NCI-H2029 treated with DMSO at 0.1 percent for 48 hours (cell line): ENCODE measurements around the gene PPY.
"Not testable (repeated sequence)": the region's sequence is repeated elsewhere in the genome, so short reads cannot be mapped to it uniquely, and the experiment has no call there.

Experiments used
- DNase-seq: peaks from one replicate; lab custom pipeline; 2025; lab: John Stamatoyannopoulos, UW

The PPY gene

GRCh38 chr17:43932357-43932756 lies 9.9 kb downstream of the PPY start:
- no peak for DNase-seq

- DNase-seq = no peak
These were observed 11.2 kb downstream of the PPY start for GRCh38 chr17:43931062-43931571.

- DNase-seq = no peak
These were observed 13.7 kb downstream of the PPY start for GRCh38 chr17:43928609-43929008.

- not testable (repeated sequence) for DNase-seq
These were observed 14.3 kb downstream of the PPY start for GRCh38 chr17:43927929-43928328.

GRCh38 chr17:43927060-43927864 lies 15.0 kb downstream of the PPY start:
- DNase-seq = no peak

GRCh38 chr17:43924558-43924957 lies 17.7 kb downstream of the PPY start:
- DNase-seq = no peak

GRCh38 chr17:43920500-43921095 lies 21.7 kb downstream of the PPY start:
- no peak for DNase-seq

GRCh38 chr17:43918026-43918389 lies 24.3 kb downstream of the PPY start:
- DNase-seq = no peak

GRCh38 chr17:43917348-43918025 lies 24.8 kb downstream of the PPY start:
- DNase-seq = no peak

GRCh38 chr17:43917016-43917347 lies 25.3 kb downstream of the PPY start:
- no peak for DNase-seq

- DNase-seq = no peak
These were observed 25.9 kb downstream of the PPY start for GRCh38 chr17:43916385-43916784.

- DNase-seq = no peak
These were observed 26.7 kb downstream of the PPY start for GRCh38 chr17:43915559-43915958.

GRCh38 chr17:43914451-43914850 lies 27.8 kb downstream of the PPY start:
- no peak for DNase-seq

- no peak for DNase-seq
These were observed 28.7 kb downstream of the PPY start for GRCh38 chr17:43913584-43913983.

GRCh38 chr17:43912635-43913304 lies 29.5 kb downstream of the PPY start:
- no peak for DNase-seq

- DNase-seq = peak; percentile 78
These were observed 30.4 kb downstream of the PPY start for GRCh38 chr17:43911904-43912303.

GRCh38 chr17:43909537-43910231 lies 32.6 kb downstream of the PPY start:
- DNase-seq = no peak

- no peak for DNase-seq
These were observed 34.1 kb downstream of the PPY start for GRCh38 chr17:43907998-43908721.

GRCh38 chr17:43907425-43907981 lies 34.8 kb downstream of the PPY start, which contains the start of gene MPP2:
Gene MPP2, minus strand, starts transcription at chr17:43907536. Its CDS starts 3,076 bp downstream, at chr17:43904460.
- no peak for DNase-seq

GRCh38 chr17:43906951-43907424 lies 35.3 kb downstream of the PPY start:
- no peak for DNase-seq
